ENCODE data around the gene SNX10.

DNA sequence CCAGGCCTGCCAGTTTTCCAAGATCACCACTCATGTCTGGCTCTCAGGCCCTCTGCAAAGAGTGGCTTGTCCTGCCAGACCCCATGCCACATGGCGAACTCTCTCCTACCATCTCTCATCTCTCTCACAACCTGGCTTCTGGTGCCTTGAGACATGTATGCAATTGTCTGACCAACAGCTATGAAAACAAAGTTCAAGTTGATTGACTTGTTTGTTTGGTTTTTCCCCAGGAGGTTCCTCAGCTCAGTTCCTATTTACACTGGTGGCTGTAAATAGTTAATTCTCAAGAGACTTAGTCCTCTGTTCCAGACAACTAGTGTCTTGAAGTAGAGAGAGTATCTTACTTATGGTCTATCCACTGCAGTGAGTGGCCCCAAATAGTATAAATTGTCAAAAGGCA, 131.8 kb downstream of the SNX10 start:
- TF ChIP-seq, protein P1, sequence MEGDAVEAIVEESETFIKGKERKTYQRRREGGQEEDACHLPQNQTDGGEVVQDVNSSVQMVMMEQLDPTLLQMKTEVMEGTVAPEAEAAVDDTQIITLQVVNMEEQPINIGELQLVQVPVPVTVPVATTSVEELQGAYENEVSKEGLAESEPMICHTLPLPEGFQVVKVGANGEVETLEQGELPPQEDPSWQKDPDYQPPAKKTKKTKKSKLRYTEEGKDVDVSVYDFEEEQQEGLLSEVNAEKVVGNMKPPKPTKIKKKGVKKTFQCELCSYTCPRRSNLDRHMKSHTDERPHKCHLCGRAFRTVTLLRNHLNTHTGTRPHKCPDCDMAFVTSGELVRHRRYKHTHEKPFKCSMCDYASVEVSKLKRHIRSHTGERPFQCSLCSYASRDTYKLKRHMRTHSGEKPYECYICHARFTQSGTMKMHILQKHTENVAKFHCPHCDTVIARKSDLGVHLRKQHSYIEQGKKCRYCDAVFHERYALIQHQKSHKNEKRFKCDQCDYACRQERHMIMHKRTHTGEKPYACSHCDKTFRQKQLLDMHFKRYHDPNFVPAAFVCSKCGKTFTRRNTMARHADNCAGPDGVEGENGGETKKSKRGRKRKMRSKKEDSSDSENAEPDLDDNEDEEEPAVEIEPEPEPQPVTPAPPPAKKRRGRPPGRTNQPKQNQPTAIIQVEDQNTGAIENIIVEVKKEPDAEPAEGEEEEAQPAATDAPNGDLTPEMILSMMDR (IDR thresholded peaks at IDR 0.05) = no peak
- TF ChIP-seq EP300 (IDR thresholded peaks at IDR 0.05) (no peak), POLR2AphosphoS5 (IDR thresholded peaks at IDR 0.05) (no peak), POLR2A (IDR thresholded peaks at IDR 0.05) (no peak)

Data from suprapubic skin (tissue), 4 donors.